H7 (cell line): ENCODE measurements around the gene TSC22D2. TPM values are rescaled to one million over a fixed set of nuclear protein-coding genes. Genes with fewer than 3 reads are reported as not detected.

Experiments
- total RNA-seq: library from RNA; depleted of rRNA; stranded (reverse); fragments of >200 nt; shearing (Covaris generic); gene quantifications from 2 replicates; pipeline ENCODE4 v1.2.3, GENCODE V29; 2014; rRNA removed

The TSC22D2 gene
- total RNA-seq, 1 experiment from 2014 or later: 5.8 TPM

Other genes starting within 250 kb of the TSC22D2 start
- 133 and 143 TPM in 2 replicates for gene SERP1, start 138.2 kb downstream of the TSC22D2 start, total RNA-seq
- 81.3 and 141 TPM in 2 replicates for gene EIF2A, start 138.5 kb downstream of the TSC22D2 start, total RNA-seq
- 106 and 140 TPM in 2 replicates for gene SELENOT, start 195.0 kb downstream of the TSC22D2 start, total RNA-seq